GM12872 (cell line): ENCODE measurements around the gene SYT13.

Experiments
- TF ChIP-seq, protein P1 (sequence below): IDR thresholded peaks from 3 replicates; pipeline ENCODE4 v1.5.1; 2011; ENCODE audit warnings: low read depth, mild to moderate bottlenecking, low read length, moderate library complexity; ENCODE audit not compliant: insufficient read depth

The SYT13 gene

DNA sequence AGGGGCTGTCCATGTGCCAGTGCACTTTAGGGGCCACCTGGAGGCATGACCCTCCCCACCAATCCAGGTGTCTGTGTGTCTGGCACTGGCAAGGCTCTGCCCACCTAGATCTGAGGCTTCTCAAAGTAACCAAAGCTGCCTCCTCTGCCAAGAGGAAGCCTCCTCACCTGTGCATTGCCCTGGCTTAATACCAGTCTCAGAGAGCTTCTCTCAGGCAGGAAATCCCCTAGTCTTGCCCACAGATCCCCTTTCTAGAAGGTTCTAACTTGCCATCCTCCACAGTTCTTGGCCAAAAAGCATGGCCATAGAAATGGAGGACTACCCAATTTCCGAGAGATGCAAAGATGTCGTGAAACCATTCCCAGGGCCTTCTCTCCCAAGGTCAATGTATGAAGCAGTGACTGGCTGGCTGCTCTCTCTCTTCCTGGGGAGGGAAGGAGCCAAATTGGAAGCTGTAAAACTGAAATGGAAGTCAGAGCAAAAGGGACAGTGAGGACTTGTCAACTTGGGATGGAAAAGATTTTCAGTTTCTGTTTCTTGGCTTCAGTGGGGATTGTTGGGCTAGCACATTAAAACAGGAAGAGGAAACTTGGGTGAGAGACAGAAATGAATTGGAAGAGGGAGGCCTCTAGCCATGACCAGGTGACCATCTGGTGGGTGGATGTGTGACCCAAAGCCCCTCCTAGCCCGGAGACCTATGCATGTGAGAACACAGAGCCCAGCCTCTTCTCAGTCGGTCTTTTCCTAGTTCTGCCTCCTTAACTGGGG lies 70.9 kb downstream of the SYT13 start:
- TF ChIP-seq, protein P1, sequence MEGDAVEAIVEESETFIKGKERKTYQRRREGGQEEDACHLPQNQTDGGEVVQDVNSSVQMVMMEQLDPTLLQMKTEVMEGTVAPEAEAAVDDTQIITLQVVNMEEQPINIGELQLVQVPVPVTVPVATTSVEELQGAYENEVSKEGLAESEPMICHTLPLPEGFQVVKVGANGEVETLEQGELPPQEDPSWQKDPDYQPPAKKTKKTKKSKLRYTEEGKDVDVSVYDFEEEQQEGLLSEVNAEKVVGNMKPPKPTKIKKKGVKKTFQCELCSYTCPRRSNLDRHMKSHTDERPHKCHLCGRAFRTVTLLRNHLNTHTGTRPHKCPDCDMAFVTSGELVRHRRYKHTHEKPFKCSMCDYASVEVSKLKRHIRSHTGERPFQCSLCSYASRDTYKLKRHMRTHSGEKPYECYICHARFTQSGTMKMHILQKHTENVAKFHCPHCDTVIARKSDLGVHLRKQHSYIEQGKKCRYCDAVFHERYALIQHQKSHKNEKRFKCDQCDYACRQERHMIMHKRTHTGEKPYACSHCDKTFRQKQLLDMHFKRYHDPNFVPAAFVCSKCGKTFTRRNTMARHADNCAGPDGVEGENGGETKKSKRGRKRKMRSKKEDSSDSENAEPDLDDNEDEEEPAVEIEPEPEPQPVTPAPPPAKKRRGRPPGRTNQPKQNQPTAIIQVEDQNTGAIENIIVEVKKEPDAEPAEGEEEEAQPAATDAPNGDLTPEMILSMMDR: no peak

DNA sequence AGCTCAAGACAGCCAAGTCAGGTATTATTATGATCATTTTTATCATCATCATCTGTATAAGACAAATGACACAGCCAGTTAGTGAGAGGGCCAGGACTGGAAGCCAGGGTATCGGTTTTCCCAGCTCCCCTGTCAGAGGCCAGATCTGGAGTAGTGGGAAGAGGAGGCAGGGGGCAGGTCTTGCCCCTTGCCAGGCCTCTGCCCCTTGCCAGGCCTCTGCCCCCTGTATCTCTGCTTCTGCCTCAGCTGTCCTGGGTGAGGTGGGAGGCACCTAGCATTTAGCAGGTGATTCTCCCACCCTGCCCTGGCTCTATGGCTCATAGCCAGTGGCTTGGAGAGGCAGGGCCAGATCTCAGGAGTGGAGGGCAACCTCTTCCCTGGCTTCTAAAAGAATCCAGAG lies 72.4 kb downstream of the SYT13 start:
- TF ChIP-seq, protein P1: no peak

DNA sequence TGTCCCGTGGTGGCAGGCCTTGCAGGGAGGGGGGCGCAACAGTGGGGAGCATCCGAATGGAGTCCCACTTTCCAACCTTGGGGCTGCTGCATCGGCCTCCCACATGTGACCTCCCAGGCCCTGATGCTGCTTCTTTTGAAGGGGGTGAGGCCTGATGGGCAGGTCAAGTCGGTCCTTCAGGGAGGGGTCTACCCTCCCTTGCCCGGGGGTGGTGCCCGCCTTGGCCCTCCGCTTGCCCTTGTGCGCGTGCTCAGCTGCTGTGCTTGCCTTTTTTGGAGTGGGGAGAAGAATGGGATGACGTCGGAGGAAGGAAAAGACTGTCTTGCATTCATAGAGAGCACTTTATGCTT lies 72.8 kb downstream of the SYT13 start:
- TF ChIP-seq, protein P1: no peak

DNA sequence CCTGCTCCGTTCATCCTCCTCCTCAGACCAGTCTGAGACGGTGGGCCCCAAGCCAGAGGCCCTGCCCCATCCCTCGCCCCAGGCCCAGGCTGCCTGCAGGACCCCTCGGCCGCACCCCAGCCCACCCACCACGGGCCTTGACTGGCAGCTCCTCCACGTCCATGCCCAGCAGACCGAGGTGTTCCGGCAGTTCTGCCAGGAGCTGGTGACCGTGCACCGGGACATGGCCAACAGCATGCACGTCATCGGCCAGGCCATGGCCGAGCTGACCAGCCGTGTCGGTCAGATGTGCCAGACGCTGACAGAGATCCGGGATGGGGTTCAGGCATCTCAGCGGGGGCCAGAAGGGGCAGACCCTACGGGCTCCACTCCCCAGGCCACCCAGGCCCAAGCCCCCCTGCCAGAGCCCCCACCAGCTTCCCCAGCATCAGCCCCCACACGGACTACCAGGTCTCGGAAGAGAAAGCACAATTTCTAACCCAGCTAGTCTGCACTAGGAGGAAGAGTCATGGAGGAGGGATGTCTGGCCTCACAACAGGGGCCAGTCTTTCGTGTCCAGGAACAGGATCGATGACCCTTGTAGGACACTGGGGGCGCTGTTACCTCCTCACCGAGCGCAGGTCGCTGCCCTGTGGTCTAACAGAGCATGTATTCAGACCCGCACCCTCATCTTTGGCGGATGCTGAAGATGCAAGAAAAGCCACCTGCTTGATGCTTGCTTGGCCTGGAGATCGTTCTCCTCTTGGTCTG lies 73.4 kb downstream of the SYT13 start:
- TF ChIP-seq, protein P1: no peak

DNA sequence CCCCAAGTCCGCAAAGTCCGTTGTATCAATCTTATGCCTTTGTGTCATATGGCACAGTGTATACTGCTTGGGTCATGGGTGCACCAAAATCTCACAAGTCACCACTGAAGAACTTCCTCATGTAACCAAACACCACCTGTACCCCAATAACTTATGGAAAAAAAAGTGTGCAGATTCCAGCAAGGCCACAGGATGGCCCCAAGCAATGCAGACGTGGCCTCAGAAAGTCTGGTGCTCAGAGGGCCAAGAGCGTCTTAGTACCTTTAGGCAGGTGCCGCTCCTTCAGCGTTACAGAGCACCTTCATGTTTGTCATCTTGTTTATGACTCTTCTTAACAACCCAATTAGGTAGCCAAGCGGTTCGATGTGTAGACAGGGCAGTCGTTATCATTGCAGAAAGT lies 74.4 kb downstream of the SYT13 start:
- TF ChIP-seq, protein P1: peak; percentile 18; the same call in 1 of the 3 replicates

DNA sequence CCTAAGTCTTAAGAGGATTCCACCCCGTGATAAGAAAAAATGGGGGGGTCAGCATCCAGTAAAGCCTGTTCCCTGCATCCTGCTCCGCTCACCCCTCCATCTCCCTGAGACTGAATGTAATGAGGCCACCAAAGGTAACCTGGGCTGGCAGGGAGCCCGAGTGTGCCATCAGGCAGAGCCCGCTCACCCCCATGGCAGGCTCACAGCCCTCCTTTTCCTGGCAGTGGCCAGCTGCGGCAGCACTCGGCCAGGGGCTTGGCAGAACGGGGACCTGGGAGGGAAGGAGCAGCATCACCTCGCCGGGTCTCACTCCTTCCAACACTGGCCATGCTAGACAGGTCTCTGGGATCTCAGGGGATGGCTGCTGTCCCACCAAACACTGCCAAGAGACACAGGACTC lies 75.3 kb downstream of the SYT13 start:
- TF ChIP-seq, protein P1: no peak

DNA sequence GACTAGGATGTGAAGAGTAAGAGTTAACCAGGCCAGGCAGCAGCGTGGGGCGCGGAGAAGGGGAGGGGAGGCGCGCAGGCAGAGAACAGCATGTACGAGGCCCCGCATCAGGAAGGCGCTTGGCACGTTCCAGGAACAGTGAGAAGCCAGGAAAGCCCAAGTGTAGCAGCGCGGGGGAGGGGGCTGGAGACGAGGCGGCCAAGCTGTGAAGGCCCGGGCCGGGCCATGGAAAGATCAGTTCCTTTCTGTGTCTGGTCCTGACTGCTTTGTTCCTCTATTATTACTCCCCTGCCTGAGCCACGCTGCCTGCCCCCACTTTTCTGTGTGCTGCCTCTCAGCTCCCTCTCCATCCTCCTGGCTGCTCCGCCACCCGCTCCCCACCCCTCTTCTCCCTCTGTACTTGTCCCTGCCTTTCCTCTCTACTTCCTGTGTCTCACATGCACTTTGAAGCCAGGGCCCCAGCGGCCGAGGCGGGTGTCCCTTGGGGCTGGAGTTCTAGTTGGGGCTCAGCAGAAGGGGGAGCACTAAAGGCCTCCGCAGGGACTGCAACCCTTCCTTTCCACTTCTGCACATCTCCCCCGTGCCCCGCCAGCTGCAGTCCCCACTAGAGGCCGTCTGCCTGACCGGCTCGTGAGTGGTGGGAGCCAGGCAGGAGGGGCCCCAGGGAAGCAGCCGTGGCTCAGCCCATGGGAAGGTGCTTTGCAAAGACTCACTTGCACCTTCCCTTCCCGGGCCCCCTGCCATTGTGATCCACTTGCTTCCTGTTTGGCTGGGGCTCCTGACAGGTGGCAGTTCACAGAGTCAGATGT lies 76.0 kb downstream of the SYT13 start:
- TF ChIP-seq, protein P1: no peak
